ENCODE measurements around the gene LEMD2.

LEMD2 gene

DNA sequence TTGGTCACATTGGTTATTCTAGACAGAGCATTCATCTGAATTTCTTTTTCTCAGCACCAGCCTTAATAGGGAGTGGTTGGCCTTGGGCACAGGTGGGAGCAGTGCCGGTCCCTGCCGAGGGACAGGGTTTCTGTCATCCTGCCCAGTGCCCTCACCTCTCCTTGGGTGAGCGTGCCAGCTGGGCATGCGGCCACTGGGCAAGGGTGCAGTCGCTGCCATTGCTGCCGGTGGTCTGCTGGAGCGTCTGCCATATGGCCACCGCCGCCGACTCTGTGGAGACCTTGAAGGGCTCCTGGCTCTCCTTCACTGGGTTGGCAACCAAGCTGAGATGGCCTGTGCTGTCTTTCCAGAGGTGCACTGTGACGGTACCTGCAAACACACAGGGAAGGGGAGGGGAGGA is 61.0 kb downstream of the LEMD2 start:
- no peaks in the 10 kb centered on the region for H3K36me3 ChIP-seq (ENCODE audit: control insufficient read depth, low read depth, low read length)
- H3K9ac ChIP-seq (ENCODE audit: low read length): no peak overlapping the region
- H3K27me3 ChIP-seq (ENCODE audit: control insufficient read depth, insufficient read depth, low read length): no peaks in the 10 kb centered on the region
- no peak overlapping the region for H3K27ac ChIP-seq (ENCODE audit: low read length)
- H3K4me3 ChIP-seq (ENCODE audit: low read length): no peak overlapping the region
- peaks cover 15% of the 10 kb centered on the region for H3K4me1 ChIP-seq (ENCODE audit: control insufficient read depth, low read depth, low read length)
- H3K9me3 ChIP-seq (ENCODE audit: control insufficient read depth, low read depth, low read length): no peaks in the 10 kb centered on the region

DNA sequence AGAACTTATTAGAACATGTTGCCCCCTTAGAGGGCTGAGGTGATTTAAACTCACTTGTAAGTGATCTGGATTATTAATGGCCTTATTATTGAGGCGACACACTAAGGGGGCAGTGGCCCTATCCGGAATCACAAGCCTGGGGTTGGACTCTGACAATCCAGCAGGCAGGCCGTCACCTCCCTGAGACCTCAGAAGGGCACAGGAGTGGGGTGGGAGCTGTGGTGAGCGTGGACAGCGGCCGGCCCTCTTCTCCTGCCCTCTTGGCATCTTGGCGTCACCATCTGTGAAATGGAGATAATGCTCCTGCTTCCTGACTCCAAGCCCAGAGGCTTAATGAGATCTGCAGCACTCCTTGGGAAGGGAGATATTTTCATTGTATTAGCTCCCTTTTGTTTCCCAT is 61.8 kb downstream of the LEMD2 start:
- Histone ChIP-seq H3K36me3 (ENCODE audit: control insufficient read depth, low read depth, low read length) (no peaks in the 10 kb centered on the region), H3K4me1 (ENCODE audit: control insufficient read depth, low read depth, low read length) (peaks cover 15% of the 10 kb centered on the region), H3K9me3 (ENCODE audit: control insufficient read depth, low read depth, low read length) (no peaks in the 10 kb centered on the region), H3K4me3 (ENCODE audit: low read length) (no peak overlapping the region), H3K27ac (ENCODE audit: low read length) (no peak overlapping the region), H3K27me3 (ENCODE audit: control insufficient read depth, insufficient read depth, low read length) (no peaks in the 10 kb centered on the region), H3K9ac (ENCODE audit: low read length) (no peak overlapping the region)

DNA sequence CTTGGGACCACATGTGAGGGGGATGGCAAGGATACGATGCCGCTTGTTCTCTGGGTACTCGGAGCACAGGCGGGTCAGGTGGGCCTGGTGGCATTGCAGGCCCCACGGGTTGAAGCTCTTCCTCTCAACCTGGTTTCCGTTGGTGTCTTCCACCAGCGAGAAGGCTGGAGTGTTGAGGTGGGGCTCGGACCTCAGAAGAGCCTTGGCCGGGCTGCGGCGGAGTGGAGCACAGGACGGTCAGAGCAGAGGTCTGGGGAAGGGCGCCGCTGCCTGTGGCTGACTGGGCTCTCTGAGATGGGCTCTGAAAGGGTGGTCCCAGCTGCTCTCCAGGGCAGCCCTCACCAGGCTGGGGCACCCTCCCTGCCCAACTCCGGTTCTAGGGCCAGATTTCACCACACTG is 62.2 kb downstream of the LEMD2 start:
- Histone ChIP-seq H3K4me1 (ENCODE audit: control insufficient read depth, low read depth, low read length) (peaks cover 15% of the 10 kb centered on the region), H3K36me3 (ENCODE audit: control insufficient read depth, low read depth, low read length) (no peaks in the 10 kb centered on the region), H3K9me3 (ENCODE audit: control insufficient read depth, low read depth, low read length) (no peaks in the 10 kb centered on the region), H3K4me3 (ENCODE audit: low read length) (no peak overlapping the region), H3K27ac (ENCODE audit: low read length) (no peak overlapping the region), H3K27me3 (ENCODE audit: control insufficient read depth, insufficient read depth, low read length) (no peaks in the 10 kb centered on the region), H3K9ac (ENCODE audit: low read length) (no peak overlapping the region)

GRCh38 chr6:33725891-33726673 is 62.8 kb downstream of the LEMD2 start:
- no peak overlapping the region for H3K9ac ChIP-seq (ENCODE audit: low read length)
- peaks cover 15% of the 10 kb centered on the region for H3K4me1 ChIP-seq (ENCODE audit: control insufficient read depth, low read depth, low read length)
- H3K4me3 ChIP-seq (ENCODE audit: low read length): no peak overlapping the region
- H3K27ac ChIP-seq (ENCODE audit: low read length): no peak overlapping the region
- H3K9me3 ChIP-seq (ENCODE audit: control insufficient read depth, low read depth, low read length): no peaks in the 10 kb centered on the region
- H3K27me3 ChIP-seq (ENCODE audit: control insufficient read depth, insufficient read depth, low read length): no peaks in the 10 kb centered on the region
- no peaks in the 10 kb centered on the region for H3K36me3 ChIP-seq (ENCODE audit: control insufficient read depth, low read depth, low read length)

DNA sequence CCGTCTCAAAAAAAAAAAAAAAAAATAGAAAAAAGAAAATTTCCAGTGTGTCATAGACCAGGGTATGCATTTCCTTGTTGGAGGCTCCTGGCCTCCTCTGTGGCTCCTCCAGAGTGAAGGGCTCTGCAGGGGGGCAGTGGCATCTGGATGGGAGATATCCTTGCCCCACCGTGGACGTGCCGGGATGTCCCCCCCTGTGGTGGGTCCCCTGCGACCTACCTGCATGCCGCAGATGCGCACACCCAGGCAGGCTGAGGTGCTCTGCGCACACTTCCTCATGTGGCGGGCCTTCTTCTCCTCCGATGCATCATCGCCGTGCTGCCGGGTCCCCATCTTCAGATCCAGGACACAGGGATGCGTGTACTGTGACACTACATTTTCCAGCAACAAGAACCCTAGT is 63.7 kb downstream of the LEMD2 start:
- Histone ChIP-seq H3K4me3 (ENCODE audit: low read length) (no peak overlapping the region), H3K36me3 (ENCODE audit: control insufficient read depth, low read depth, low read length) (no peaks in the 10 kb centered on the region), H3K4me1 (ENCODE audit: control insufficient read depth, low read depth, low read length) (peaks cover 15% of the 10 kb centered on the region), H3K27ac (ENCODE audit: low read length) (no peak overlapping the region), H3K9ac (ENCODE audit: low read length) (no peak overlapping the region), H3K9me3 (ENCODE audit: control insufficient read depth, low read depth, low read length) (no peaks in the 10 kb centered on the region), H3K27me3 (ENCODE audit: control insufficient read depth, insufficient read depth, low read length) (no peaks in the 10 kb centered on the region)

DNA sequence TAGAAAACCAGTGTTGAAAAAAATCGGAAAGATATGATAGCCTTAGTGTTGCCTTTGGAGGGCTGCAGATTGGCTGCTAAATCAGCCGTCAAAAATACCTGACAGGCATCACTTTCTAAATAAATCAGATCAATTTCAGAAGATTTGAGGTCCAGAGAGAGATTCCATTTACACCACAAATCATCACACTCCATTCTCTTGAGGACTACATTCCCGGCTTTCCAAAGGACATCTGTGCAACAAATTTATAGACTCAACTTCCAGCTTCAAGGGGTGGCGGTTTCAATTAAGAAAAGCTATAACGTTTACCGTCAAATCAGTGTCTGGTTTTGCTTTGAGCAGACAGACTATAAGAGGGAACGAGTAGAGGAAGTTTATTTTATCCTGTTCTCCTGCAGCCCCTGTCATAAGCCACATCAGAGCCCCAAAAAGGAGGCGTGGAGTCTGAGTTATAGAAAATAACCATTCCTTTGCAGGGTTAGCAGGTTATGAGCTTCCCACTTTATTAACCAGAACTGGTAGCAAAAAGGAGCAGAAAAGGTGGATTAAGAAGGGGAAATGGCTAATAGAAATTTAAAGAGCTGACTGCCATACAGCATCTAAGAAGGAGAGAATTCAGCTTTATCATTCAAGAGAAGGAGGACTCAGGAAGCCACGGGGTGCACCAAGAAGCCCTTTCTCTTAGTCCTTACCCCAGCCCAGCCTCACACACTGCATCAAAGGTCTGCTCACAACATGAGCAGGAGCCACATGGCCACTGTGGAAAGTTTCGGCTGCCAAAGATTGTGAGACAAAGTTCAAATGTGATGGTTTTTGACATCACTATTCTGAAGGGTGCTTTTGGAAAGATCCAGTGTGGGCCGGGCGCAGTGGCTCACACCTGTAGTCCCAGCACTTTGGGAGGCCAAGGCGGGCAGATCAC is 64.6 kb downstream of the LEMD2 start:
- H3K27ac ChIP-seq (ENCODE audit: low read length): no peak overlapping the region
- H3K4me3 ChIP-seq (ENCODE audit: low read length): no peak overlapping the region
- H3K9me3 ChIP-seq (ENCODE audit: control insufficient read depth, low read depth, low read length): no peaks in the 10 kb centered on the region
- H3K4me1 ChIP-seq (ENCODE audit: control insufficient read depth, low read depth, low read length): peaks cover 15% of the 10 kb centered on the region
- H3K36me3 ChIP-seq (ENCODE audit: control insufficient read depth, low read depth, low read length): no peaks in the 10 kb centered on the region
- H3K9ac ChIP-seq (ENCODE audit: low read length): no peak overlapping the region
- no peaks in the 10 kb centered on the region for H3K27me3 ChIP-seq (ENCODE audit: control insufficient read depth, insufficient read depth, low read length)

GRCh38 chr6:33723371-33724085 is 65.4 kb downstream of the LEMD2 start:
- Histone ChIP-seq H3K27me3 (ENCODE audit: control insufficient read depth, insufficient read depth, low read length) (no peaks in the 10 kb centered on the region), H3K4me3 (ENCODE audit: low read length) (no peak overlapping the region)

GRCh38 chr6:33722103-33722623 is 66.8 kb downstream of the LEMD2 start:
- H3K36me3 ChIP-seq (ENCODE audit: control insufficient read depth, low read depth, low read length): no peaks in the 10 kb centered on the region
- no peaks in the 10 kb centered on the region for H3K9me3 ChIP-seq (ENCODE audit: control insufficient read depth, low read depth, low read length)
- H3K9ac ChIP-seq (ENCODE audit: low read length): no peak overlapping the region
- no peak overlapping the region for H3K4me3 ChIP-seq (ENCODE audit: low read length)
- H3K27me3 ChIP-seq (ENCODE audit: control insufficient read depth, insufficient read depth, low read length): no peaks in the 10 kb centered on the region
- no peak overlapping the region for H3K27ac ChIP-seq (ENCODE audit: low read length)
- peaks cover 15% of the 10 kb centered on the region for H3K4me1 ChIP-seq (ENCODE audit: control insufficient read depth, low read depth, low read length)

More at GRCh38 chr6:33723371-33724085, 65.4 kb downstream of the LEMD2 start:
- Histone ChIP-seq H3K27ac (ENCODE audit: low read length) (no peak overlapping the region), H3K4me1 (ENCODE audit: control insufficient read depth, low read depth, low read length) (peaks cover 15% of the 10 kb centered on the region), H3K36me3 (ENCODE audit: control insufficient read depth, low read depth, low read length) (no peaks in the 10 kb centered on the region), H3K9me3 (ENCODE audit: control insufficient read depth, low read depth, low read length) (no peaks in the 10 kb centered on the region), H3K9ac (ENCODE audit: low read length) (no peak overlapping the region)

DNA sequence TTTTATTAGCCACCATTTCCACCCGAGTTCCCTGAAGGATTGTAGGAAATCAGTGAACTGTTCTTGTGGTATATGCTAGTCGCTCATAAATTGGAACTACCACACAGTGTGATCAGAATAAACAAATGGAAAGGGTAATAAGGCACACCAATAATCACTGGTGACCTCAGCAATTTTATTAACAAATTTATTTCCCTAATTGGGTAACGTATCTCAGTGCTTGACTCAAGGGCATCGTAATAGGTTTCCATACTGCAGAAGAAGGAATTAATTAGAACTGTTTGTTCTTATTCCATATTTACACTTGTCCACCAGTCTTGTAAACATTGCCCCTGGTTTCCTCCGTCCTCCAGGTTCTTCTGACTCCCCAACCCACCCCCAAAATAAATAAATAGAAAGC is 67.4 kb downstream of the LEMD2 start:
- Histone ChIP-seq H3K9me3 (ENCODE audit: control insufficient read depth, low read depth, low read length) (no peaks in the 10 kb centered on the region), H3K27ac (ENCODE audit: low read length) (no peak overlapping the region), H3K27me3 (ENCODE audit: control insufficient read depth, insufficient read depth, low read length) (no peaks in the 10 kb centered on the region), H3K9ac (ENCODE audit: low read length) (no peak overlapping the region), H3K4me1 (ENCODE audit: control insufficient read depth, low read depth, low read length) (peaks cover 21% of the 10 kb centered on the region), H3K4me3 (ENCODE audit: low read length) (no peak overlapping the region), H3K36me3 (ENCODE audit: control insufficient read depth, low read depth, low read length) (no peaks in the 10 kb centered on the region)

Data from iPS-18a (cell line).